NCI-H146 treated with DMSO at 0.1 percent for 48 hours (cell line): Measurements from ENCODE around the gene GPR39.

Experiments used
- DNase-seq: peaks from one replicate; lab custom pipeline; 2025; ENCODE audit not compliant: unreplicated experiment; lab: John Stamatoyannopoulos, UW

Gene GPR39

GRCh38 chr2:132442278-132442677 is 25.7 kb downstream of the GPR39 start:
- no peak for DNase-seq

- no peak for DNase-seq
These were observed 26.5 kb downstream of the GPR39 start for GRCh38 chr2:132443106-132443505.

DNA sequence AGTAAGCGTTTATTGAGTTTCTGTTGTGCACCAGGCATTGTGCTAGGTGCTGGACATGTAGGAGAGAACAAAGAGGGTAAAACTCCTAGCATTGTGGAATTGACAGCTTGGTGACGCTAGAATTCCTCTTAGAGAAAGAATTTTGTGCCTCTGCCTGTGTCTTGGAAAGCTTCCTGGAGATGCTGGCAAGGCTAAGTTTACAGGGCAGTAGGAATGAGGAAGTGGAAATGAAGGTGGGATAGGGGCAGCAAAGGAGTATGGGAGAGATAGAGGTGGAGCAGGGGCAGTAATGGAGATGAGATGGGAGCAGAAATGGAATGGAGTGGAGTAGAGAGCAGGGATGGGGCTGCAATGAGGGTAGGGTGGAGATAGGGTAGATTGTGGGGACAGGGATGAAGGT is 29.8 kb downstream of the GPR39 start:
- DNase-seq: no peak

GRCh38 chr2:132448331-132448730 is 31.7 kb downstream of the GPR39 start:
- DNase-seq: no peak

GRCh38 chr2:132448771-132449170 is 32.2 kb downstream of the GPR39 start:
- no peak for DNase-seq

DNA sequence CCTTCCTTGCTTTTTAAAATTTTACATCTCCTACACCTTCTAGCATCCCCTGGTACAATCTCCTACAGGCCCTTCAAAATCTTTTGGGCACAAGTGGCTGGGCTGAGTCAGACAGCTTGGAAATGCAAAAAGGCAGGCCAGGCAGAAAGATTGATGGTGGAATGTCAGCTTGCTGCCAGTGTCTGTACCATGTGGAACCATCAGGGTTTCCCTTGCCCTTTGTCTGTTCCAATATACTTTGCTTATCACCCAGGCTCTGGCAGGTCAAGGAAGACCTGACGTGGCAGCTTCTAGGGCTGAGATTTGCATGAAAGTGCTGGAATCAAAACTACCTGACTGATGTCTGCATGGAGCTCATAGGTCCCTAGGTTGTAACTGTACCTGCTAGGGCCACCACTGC is 33.3 kb downstream of the GPR39 start:
- no peak for DNase-seq

DNA sequence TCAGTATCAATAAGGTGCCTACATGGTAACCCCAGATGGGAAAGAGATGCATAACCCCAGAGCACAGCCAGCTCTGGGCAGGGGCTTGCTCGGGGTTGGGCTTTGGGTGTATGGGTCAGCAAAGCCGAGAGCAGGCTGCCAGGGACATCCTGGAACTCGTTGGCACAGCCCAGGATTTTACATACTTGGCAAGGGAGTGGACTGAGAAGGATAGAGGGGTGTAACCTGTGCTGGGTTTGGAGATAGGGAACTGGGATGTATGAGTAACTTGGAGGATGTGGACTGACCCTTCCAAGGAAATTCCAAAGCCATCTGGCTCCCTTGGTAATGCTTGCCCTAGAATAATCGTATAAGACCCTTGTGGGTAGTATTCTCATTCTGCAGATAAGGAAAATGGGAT is 44.2 kb downstream of the GPR39 start:
- DNase-seq: no peak

- DNase-seq: no peak
These were observed 45.6 kb downstream of the GPR39 start for GRCh38 chr2:132462236-132462635.

- no peak for DNase-seq
These were observed 47.1 kb downstream of the GPR39 start for GRCh38 chr2:132463719-132464118.

DNA sequence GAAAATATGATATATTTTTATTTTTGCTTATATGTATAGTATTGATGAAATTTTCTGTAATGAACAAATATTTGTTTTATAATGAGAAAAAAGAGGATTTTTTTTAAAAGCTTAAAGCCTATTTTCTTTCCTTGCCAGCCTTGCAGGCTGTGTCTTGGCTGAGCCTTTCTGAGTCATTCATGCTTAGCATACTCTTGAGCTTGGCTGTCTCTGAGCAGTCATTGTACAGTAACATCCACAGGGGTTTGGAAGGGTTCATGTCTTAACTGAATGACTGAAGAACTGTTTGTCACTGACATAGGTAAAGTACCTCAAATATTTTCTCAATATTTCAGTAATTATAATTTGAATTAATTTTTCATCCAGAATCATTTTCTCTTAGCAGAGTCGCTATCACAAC is 49.3 kb downstream of the GPR39 start:
- no peak for DNase-seq

DNA sequence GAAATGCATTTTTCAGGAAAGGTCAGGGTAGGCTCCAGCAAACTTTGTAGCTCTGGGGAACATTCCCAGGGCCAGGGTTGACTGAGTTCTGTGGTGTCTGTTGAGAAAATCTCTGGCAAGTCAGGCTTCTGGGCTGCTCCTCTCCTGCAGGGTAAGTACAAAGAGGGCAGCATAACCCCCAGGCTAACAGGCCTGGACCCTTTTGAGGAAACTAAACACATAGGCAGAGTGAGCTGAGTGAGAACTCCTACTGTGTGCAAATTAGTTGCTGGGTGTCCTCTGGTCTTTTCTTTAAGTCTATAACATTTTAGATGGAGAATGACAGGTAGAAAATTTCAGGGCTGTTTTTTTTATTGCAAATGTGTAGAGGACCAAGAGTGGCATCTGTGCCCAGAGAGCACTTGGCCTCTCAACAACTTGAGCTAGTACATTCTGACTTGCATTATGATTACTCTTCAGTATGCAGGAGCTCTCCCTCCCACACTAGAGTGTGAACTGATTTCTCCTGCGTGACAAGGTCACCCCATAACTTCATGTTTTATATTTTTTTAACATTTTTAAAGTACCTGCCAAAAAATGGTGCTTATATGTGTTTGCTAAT is 49.9 kb downstream of the GPR39 start:
- no peak for DNase-seq

GRCh38 chr2:132468821-132469675 is 52.4 kb downstream of the GPR39 start:
- no peak for DNase-seq

GRCh38 chr2:132470746-132471145 is 54.1 kb downstream of the GPR39 start:
- no peak for DNase-seq

DNA sequence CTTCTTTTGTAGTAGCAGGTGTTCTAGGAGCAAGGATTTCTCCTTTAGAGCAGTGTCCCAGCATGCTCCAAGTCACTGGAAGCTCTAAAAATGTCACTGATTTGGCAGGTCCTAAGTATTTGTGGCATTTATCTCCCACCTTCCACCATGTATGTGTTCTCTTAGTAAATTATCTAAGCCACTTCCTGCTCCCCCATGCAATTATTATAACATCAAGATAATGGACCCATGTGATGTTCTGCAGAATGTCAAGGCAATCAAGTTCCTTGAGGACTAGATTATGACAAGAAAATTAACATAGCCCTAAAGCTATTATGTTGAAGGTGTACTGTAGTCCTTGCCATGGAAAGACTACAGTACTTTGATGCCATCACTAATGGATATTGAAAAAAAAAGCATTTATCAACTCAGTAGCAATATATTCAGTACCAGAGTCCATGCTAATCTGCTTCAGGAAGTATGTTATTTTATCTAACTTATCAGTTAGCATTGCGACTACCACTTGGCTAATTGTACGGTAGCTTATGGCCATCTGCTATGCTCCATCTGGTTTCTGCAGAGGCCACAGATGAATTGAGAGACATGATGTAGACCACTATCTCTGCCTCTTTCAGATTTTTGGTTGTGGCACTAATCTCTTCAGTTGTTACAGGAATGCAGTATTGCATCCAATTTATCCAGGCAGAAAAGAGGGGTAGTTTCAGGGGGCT is 56.7 kb downstream of the GPR39 start:
- DNase-seq: no peak

DNA sequence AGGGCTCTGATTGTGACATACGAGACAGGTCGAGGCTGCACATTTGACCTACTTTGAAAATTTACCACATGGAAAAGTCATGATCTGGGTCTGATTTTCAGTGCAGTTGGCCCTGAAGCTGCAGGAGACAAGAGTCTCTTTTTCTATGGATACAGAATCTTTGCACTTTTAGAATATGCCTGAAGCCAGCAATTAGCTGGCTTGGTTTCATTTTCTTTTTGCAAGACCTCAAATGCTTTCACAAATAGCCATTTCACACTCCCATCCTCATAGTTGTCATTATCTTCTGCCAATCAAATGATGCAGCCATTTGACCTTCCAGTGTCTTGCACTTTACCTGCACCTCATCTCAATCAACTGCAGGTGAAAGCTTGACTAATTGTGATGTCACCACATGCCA is 59.0 kb downstream of the GPR39 start:
- no peak for DNase-seq

- DNase-seq: no peak
These were observed 60.8 kb downstream of the GPR39 start for GRCh38 chr2:132477436-132477835.

GRCh38 chr2:132477962-132478361 is 61.4 kb downstream of the GPR39 start:
- DNase-seq: no peak

GRCh38 chr2:132478461-132479105 is 62.0 kb downstream of the GPR39 start:
- DNase-seq: no peak

DNA sequence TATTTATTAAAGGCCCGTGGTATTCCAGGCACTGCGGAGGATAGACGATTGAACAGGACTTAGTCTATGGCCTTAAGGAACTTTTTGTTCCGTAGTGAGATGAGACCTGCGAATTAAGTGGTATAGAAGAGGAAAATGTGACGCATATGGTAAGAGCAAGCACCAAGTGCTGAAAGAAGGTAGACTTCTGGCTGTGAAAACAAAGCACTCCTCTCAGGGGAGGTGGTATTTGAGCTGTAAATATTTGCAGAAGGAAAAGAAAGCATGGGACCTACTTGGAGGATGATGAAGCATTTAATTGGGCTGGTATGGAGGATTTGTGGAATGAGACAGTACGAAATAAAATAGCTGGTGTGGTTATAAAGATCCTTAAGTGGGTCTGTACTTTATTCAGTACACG is 62.5 kb downstream of the GPR39 start:
- no peak for DNase-seq

GRCh38 chr2:132482821-132483220 is 66.2 kb downstream of the GPR39 start:
- no peak for DNase-seq

GRCh38 chr2:132484144-132484543 is 67.5 kb downstream of the GPR39 start:
- no peak for DNase-seq

GRCh38 chr2:132488491-132488890 is 71.9 kb downstream of the GPR39 start:
- no peak for DNase-seq
